ENCODE data around the gene SULF2. TPM values are rescaled to one million over a fixed set of nuclear protein-coding genes. Genes with fewer than 3 reads are reported as not detected.
A peak's percentile ranks its signal among the peaks of the same experiment; 100 is the strongest.

Gene SULF2
- total RNA-seq, 1 experiment from 2014 or later = 66.1 TPM

DNA sequence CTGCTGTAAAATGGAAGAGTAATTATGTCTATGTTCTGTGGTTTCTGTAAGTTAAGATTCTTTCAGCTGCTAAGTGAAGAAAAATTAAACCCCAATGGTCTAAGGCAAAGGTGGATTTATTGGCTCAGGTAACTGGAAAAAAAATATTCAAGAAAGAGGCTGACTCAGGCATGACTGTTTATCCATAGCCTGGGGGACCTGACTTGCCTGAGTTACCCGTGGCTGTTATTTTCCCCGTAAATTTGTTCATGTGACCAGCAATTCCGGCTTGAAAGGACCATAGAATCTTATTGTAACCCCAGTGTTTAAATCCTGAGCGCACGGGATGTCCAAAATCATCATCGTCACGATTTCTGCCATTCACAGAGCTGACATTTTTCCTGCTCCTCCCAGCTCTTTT is 32.3 kb upstream of the SULF2 start:
- Mint-ChIP-seq H3K4me3 (ENCODE audit: unreplicated experiment) (no peak overlapping the region), H3K36me3 (ENCODE audit: insufficient read depth, unreplicated experiment) (no peaks in the 10 kb centered on the region), H3K27ac (ENCODE audit: unreplicated experiment) (no peak overlapping the region), H3K27me3 (ENCODE audit: insufficient read depth, unreplicated experiment) (peaks cover 31% of the 10 kb centered on the region), H3K9me3 (ENCODE audit: unreplicated experiment) (peaks cover 11% of the 10 kb centered on the region), H3K4me1 (ENCODE audit: low read depth, unreplicated experiment) (no peaks in the 10 kb centered on the region)
- DNase-seq = no peak
- POLR2A ChIA-PET = no interaction called here
- TF ChIP-seq, protein P1, sequence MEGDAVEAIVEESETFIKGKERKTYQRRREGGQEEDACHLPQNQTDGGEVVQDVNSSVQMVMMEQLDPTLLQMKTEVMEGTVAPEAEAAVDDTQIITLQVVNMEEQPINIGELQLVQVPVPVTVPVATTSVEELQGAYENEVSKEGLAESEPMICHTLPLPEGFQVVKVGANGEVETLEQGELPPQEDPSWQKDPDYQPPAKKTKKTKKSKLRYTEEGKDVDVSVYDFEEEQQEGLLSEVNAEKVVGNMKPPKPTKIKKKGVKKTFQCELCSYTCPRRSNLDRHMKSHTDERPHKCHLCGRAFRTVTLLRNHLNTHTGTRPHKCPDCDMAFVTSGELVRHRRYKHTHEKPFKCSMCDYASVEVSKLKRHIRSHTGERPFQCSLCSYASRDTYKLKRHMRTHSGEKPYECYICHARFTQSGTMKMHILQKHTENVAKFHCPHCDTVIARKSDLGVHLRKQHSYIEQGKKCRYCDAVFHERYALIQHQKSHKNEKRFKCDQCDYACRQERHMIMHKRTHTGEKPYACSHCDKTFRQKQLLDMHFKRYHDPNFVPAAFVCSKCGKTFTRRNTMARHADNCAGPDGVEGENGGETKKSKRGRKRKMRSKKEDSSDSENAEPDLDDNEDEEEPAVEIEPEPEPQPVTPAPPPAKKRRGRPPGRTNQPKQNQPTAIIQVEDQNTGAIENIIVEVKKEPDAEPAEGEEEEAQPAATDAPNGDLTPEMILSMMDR (IDR thresholded peaks at IDR 0.05; ENCODE audit: insufficient read depth in 1 of 2, low read depth in 1 of 2, low read length in 1 of 2, severe bottlenecking in 1 of 2, unreplicated experiment in 1 of 2) = no peak
- CTCF ChIA-PET = no interaction called here
- intact Hi-C loops (cut with micrococcal nuclease; ENCODE audit: unreplicated experiment) = no loop called here
- no peaks in the 10 kb centered on the region for H3K4me1 ChIP-seq
- H3K27me3 ChIP-seq (replicated peaks; ENCODE audit: control insufficient read depth, insufficient read depth, low read length) = peaks cover 1% of the 10 kb centered on the region; the same call in 1 of the 2 replicates
- no peak overlapping the region for H3K4me3 ChIP-seq (ENCODE audit: low read depth, low read length)
- H3K9me3 ChIP-seq = no peaks in the 10 kb centered on the region
- no peaks in the 10 kb centered on the region for H3K36me3 ChIP-seq (ENCODE audit: control insufficient read depth, insufficient read depth, low read length)
- no TSS peak for BruUV-seq (replicated peaks)

DNA sequence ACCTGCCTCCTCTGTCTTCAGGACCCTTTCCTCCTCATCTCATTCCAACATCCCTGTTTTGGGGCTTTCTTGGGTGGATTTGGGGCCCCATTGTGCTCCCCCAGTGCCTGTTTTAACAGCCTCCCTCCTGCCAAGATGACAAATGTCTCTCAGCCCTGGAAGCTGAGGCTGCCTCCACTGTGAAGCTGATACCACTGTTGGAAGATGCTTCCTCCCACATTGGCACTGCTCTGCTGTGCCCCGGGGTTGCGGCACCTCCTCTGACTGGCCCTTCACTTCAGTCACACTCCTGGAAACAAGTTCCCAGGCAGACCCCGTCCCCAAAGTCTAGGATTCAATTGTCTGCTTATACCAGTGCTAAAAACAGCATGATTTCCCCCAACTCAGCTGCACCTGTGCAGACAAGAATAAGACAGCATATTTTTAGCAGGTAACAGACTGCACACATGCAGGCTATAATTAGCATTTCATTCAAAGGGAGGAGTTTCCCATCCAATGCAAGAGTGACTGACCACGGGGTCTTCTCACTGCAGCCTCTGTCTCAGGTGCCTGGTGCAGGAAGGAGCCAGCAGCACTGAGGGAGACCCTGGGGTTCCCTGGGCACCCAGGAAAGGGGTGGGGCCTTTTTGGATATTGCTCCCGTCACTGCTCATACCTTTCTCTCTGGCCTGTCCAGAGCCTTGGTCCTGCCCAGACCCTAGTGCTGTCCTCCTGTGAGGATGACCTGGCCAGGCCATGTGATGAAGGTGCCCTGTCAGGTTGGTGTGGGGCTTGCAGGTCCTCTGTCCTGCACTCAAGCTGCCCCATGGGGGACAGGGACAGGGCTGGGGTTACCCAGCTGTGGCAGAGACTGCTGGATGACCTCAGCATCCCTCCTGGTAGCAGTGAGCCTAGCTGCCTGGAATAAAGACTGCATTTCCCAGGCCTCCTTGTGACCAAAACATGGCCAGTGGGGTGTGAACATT is 31.5 kb upstream of the SULF2 start:
- no peaks in the 10 kb centered on the region for H3K9me3 ChIP-seq
- no peaks in the 10 kb centered on the region for H3K4me1 ChIP-seq
- no peaks in the 10 kb centered on the region for H3K36me3 Mint-ChIP-seq (ENCODE audit: insufficient read depth, unreplicated experiment)
- BruUV-seq (replicated peaks) = no TSS peak
- peaks cover 11% of the 10 kb centered on the region for H3K9me3 Mint-ChIP-seq (ENCODE audit: unreplicated experiment)
- no peaks in the 10 kb centered on the region for H3K36me3 ChIP-seq (ENCODE audit: control insufficient read depth, insufficient read depth, low read length)
- CTCF ChIA-PET = no interaction called here
- no peak overlapping the region for H3K27ac Mint-ChIP-seq (ENCODE audit: unreplicated experiment)
- POLR2A ChIA-PET = no interaction called here
- no peaks in the 10 kb centered on the region for H3K4me1 Mint-ChIP-seq (ENCODE audit: low read depth, unreplicated experiment)
- H3K4me3 Mint-ChIP-seq (ENCODE audit: unreplicated experiment) = no peak overlapping the region
- H3K4me3 ChIP-seq (ENCODE audit: low read depth, low read length) = no peak overlapping the region
- H3K27me3 ChIP-seq (replicated peaks; ENCODE audit: control insufficient read depth, insufficient read depth, low read length) = peaks cover 1% of the 10 kb centered on the region; the same call in 1 of the 2 replicates
- peak in 1 of 2 experiments; percentile 34 for DNase-seq
- intact Hi-C loops (cut with micrococcal nuclease; ENCODE audit: unreplicated experiment) = no loop called here
- TF ChIP-seq, protein P1 (IDR thresholded peaks at IDR 0.05; ENCODE audit: insufficient read depth in 1 of 2, low read depth in 1 of 2, low read length in 1 of 2, severe bottlenecking in 1 of 2, unreplicated experiment in 1 of 2) = no peak
- H3K27me3 Mint-ChIP-seq (ENCODE audit: insufficient read depth, unreplicated experiment) = peaks cover 34% of the 10 kb centered on the region

DNA sequence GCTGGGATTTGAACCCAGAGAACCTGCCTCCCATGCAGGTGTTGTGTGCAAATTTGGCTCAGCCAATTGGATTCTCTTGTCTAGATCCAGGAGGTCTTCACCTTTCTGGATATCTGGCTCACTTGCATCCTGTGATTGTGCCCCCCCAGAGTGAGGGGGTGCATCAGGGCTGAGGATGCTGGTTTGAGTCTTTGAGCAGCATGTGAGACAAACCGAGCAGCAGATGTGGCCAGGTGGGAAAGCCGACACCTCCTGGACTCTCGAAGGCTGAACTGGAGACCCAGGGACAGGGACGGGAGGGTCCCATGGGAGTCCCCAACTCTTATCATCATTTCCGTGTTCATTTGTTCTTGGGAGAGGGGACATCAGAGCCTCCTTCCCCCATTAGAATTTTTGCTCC is 30.6 kb upstream of the SULF2 start:
- H3K36me3 ChIP-seq (ENCODE audit: control insufficient read depth, insufficient read depth, low read length) = no peaks in the 10 kb centered on the region
- Mint-ChIP-seq H3K27ac (ENCODE audit: unreplicated experiment) (no peak overlapping the region), H3K27me3 (ENCODE audit: insufficient read depth, unreplicated experiment) (peaks cover 40% of the 10 kb centered on the region), H3K4me1 (ENCODE audit: low read depth, unreplicated experiment) (no peaks in the 10 kb centered on the region), H3K4me3 (ENCODE audit: unreplicated experiment) (no peak overlapping the region), H3K9me3 (ENCODE audit: unreplicated experiment) (peaks cover 11% of the 10 kb centered on the region), H3K36me3 (ENCODE audit: insufficient read depth, unreplicated experiment) (no peaks in the 10 kb centered on the region)
- intact Hi-C loops (cut with micrococcal nuclease; ENCODE audit: unreplicated experiment) = no loop called here
- no peaks in the 10 kb centered on the region for H3K4me1 ChIP-seq
- TF ChIP-seq, protein P1 (IDR thresholded peaks at IDR 0.05; ENCODE audit: insufficient read depth in 1 of 2, low read depth in 1 of 2, low read length in 1 of 2, severe bottlenecking in 1 of 2, unreplicated experiment in 1 of 2) = no peak
- CTCF ChIA-PET = no interaction called here
- no peak overlapping the region for H3K4me3 ChIP-seq (ENCODE audit: low read depth, low read length)
- peaks cover 1% of the 10 kb centered on the region; the same call in 1 of the 2 replicates for H3K27me3 ChIP-seq (replicated peaks; ENCODE audit: control insufficient read depth, insufficient read depth, low read length)
- no TSS peak for BruUV-seq (replicated peaks)
- DNase-seq = peak in 1 of 2 experiments; percentile 21
- no peaks in the 10 kb centered on the region for H3K9me3 ChIP-seq
- POLR2A ChIA-PET = no interaction called here

Measured in Caco-2 (cell line).